Measurements from ENCODE around the gene VLDLR.

DNA sequence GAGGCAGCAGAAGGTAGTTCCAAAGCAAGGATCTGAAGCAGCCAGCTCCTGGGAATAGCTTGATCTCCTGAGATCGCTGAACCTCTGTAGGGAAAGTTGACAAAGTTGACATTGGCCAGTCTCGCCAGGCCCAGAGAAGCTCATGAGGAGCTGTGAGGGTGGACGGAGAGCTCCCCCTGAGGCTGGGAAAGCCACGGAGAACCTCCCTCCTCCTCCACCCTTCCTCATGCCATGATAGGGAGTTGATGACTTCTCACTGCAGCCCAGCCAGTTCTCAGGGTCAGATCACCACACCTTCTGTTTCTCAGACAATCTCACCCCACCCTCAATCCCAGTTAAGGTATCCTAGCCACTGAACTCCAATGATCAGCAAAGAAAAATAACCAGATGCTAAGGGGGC lies 65.3 kb downstream of the VLDLR start:
- TF ChIP-seq CSDC2 (CRISPR knock-in tag; IDR thresholded peaks at IDR 0.05) (no peak), TCF4 (CRISPR knock-in tag; IDR thresholded peaks at IDR 0.05; ENCODE audit: borderline replicate concordance) (no peak), PPARA (CRISPR knock-in tag; IDR thresholded peaks at IDR 0.05; ENCODE audit: borderline replicate concordance) (no peak), ZFP30 (CRISPR knock-in tag; IDR thresholded peaks at IDR 0.05) (no peak), ZFP3 (CRISPR knock-in tag; IDR thresholded peaks at IDR 0.05) (no peak), ARNTL (CRISPR knock-in tag; IDR thresholded peaks at IDR 0.05; ENCODE audit: borderline replicate concordance, low read depth) (no peak), BACH2 (CRISPR knock-in tag; IDR thresholded peaks at IDR 0.05; ENCODE audit: borderline replicate concordance) (no peak)
- TF ChIP-seq, protein P1, sequence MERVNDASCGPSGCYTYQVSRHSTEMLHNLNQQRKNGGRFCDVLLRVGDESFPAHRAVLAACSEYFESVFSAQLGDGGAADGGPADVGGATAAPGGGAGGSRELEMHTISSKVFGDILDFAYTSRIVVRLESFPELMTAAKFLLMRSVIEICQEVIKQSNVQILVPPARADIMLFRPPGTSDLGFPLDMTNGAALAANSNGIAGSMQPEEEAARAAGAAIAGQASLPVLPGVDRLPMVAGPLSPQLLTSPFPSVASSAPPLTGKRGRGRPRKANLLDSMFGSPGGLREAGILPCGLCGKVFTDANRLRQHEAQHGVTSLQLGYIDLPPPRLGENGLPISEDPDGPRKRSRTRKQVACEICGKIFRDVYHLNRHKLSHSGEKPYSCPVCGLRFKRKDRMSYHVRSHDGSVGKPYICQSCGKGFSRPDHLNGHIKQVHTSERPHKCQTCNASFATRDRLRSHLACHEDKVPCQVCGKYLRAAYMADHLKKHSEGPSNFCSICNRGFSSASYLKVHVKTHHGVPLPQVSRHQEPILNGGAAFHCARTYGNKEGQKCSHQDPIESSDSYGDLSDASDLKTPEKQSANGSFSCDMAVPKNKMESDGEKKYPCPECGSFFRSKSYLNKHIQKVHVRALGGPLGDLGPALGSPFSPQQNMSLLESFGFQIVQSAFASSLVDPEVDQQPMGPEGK (CRISPR knock-in tag; IDR thresholded peaks at IDR 0.05; ENCODE audit: borderline replicate concordance) = no peak
- TF ChIP-seq, protein P2, sequence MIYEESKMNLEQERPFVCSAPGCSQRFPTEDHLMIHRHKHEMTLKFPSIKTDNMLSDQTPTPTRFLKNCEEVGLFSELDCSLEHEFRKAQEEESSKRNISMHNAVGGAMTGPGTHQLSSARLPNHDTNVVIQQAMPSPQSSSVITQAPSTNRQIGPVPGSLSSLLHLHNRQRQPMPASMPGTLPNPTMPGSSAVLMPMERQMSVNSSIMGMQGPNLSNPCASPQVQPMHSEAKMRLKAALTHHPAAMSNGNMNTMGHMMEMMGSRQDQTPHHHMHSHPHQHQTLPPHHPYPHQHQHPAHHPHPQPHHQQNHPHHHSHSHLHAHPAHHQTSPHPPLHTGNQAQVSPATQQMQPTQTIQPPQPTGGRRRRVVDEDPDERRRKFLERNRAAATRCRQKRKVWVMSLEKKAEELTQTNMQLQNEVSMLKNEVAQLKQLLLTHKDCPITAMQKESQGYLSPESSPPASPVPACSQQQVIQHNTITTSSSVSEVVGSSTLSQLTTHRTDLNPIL (CRISPR knock-in tag; IDR thresholded peaks at IDR 0.05; ENCODE audit: low read depth) = no peak
- TF ChIP-seq, protein P3, sequence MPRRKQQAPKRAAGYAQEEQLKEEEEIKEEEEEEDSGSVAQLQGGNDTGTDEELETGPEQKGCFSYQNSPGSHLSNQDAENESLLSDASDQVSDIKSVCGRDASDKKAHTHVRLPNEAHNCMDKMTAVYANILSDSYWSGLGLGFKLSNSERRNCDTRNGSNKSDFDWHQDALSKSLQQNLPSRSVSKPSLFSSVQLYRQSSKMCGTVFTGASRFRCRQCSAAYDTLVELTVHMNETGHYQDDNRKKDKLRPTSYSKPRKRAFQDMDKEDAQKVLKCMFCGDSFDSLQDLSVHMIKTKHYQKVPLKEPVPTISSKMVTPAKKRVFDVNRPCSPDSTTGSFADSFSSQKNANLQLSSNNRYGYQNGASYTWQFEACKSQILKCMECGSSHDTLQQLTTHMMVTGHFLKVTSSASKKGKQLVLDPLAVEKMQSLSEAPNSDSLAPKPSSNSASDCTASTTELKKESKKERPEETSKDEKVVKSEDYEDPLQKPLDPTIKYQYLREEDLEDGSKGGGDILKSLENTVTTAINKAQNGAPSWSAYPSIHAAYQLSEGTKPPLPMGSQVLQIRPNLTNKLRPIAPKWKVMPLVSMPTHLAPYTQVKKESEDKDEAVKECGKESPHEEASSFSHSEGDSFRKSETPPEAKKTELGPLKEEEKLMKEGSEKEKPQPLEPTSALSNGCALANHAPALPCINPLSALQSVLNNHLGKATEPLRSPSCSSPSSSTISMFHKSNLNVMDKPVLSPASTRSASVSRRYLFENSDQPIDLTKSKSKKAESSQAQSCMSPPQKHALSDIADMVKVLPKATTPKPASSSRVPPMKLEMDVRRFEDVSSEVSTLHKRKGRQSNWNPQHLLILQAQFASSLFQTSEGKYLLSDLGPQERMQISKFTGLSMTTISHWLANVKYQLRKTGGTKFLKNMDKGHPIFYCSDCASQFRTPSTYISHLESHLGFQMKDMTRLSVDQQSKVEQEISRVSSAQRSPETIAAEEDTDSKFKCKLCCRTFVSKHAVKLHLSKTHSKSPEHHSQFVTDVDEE (CRISPR knock-in tag; IDR thresholded peaks at IDR 0.05) = no peak

All from SK-N-SH treated with all-trans-retinoic acid at 6 μM for 48 hours (cell line).